ENCODE measurements around the gene RHOV. TPM values are rescaled to one million over a fixed set of nuclear protein-coding genes. Genes with fewer than 3 reads are reported as not detected.

RHOV gene
- total and polyA plus RNA-seq, 2 donors (not counting 1 experiment from before 2014, with no cell fraction given): not detected

DNA sequence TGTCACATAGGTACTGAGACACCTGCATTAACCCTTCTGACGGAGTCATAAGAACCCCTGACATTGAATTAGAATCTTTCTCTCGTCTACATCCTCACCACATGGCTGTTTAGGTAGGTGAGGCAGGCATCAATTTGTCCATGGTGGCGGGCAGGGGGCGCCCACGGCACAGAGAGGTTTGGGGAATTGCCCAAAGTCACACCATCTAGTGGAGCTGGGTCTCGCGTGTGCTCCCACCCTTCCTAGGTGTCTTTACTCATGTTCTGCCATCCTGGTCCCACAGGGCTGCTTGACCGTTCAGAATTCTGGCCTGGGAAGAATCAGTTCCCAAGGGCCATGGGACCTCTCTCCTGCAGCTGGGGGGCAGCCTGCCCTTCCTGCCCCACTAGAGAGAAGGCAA is 40.5 kb upstream of the RHOV start:
- Histone ChIP-seq H3K9ac (ENCODE audit: insufficient read depth, low read length) (no peak overlapping the region), H3K36me3 (ENCODE audit: control insufficient read depth, insufficient read depth, low read length) (no peaks in the 10 kb centered on the region), H3K4me3 (replicated peaks in 1 of 4; ENCODE audit: control extremely low read depth in 1 of 4, insufficient read depth in 1 of 4, low read depth in 3 of 4, low read length in 4 of 4) (no peak overlapping the region), H3K4me2 (ENCODE audit: extremely low read depth, insufficient read depth, low read length) (no peak overlapping the region), H4K20me1 (ENCODE audit: control insufficient read depth, extremely low read depth, insufficient read depth, low read length) (no peaks in the 10 kb centered on the region), H3K9me3 (ENCODE audit: control insufficient read depth, insufficient read depth, low read depth, low read length) (no peaks in the 10 kb centered on the region), H3K4me1 (ENCODE audit: control insufficient read depth, extremely low read depth, insufficient read depth, low read length) (no peaks in the 10 kb centered on the region), H3K27me3 (ENCODE audit: control insufficient read depth, insufficient read depth, low read length) (no peaks in the 10 kb centered on the region), H3K27ac (ENCODE audit: insufficient read depth, low read length) (no peak overlapping the region), H2AFZ (ENCODE audit: low read length) (no peak overlapping the region), H3K79me2 (ENCODE audit: control insufficient read depth, insufficient read depth, low read length) (no peaks in the 10 kb centered on the region)
- no peak for DNase-seq (ENCODE audit: low read depth in 2 of 2)
- TF ChIP-seq, protein P1, sequence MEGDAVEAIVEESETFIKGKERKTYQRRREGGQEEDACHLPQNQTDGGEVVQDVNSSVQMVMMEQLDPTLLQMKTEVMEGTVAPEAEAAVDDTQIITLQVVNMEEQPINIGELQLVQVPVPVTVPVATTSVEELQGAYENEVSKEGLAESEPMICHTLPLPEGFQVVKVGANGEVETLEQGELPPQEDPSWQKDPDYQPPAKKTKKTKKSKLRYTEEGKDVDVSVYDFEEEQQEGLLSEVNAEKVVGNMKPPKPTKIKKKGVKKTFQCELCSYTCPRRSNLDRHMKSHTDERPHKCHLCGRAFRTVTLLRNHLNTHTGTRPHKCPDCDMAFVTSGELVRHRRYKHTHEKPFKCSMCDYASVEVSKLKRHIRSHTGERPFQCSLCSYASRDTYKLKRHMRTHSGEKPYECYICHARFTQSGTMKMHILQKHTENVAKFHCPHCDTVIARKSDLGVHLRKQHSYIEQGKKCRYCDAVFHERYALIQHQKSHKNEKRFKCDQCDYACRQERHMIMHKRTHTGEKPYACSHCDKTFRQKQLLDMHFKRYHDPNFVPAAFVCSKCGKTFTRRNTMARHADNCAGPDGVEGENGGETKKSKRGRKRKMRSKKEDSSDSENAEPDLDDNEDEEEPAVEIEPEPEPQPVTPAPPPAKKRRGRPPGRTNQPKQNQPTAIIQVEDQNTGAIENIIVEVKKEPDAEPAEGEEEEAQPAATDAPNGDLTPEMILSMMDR (conservative IDR thresholded peaks at IDR 0.05 in 1 of 2, IDR thresholded peaks at IDR 0.05 in 1 of 2; ENCODE audit: low read depth in 1 of 2, low read length in 2 of 2): no peak
- TF ChIP-seq EZH2 (IDR thresholded peaks at IDR 0.05; ENCODE audit: low read length, missing control alignments): no peak

DNA sequence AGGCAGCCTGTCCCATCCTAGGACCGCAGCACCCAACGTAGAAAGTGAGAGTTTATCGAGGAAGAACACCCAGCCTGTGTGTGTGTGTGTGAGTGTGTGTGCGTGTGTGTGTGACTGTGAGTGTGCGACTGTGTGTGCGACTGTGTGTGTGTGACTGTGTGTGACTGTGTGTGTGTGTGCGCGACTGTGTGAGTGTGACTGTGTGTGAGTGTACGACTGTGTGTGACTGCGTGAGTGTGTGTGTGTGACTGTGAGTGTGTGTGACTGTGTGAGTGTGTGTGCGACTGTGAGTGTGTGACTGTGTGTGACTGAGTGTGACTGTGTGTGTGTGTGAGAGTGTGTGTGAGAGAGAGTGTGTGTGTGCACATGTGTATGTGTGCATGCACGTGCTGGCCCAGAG is 40.0 kb upstream of the RHOV start:
- no peak overlapping the region for H3K4me3 ChIP-seq (replicated peaks in 1 of 4; ENCODE audit: control extremely low read depth in 1 of 4, insufficient read depth in 1 of 4, low read depth in 3 of 4, low read length in 4 of 4)
- H3K27me3 ChIP-seq (ENCODE audit: control insufficient read depth, insufficient read depth, low read length): no peaks in the 10 kb centered on the region
- no peaks in the 10 kb centered on the region for H3K4me1 ChIP-seq (ENCODE audit: control insufficient read depth, extremely low read depth, insufficient read depth, low read length)
- H4K20me1 ChIP-seq (ENCODE audit: control insufficient read depth, extremely low read depth, insufficient read depth, low read length): no peaks in the 10 kb centered on the region
- H3K36me3 ChIP-seq (ENCODE audit: control insufficient read depth, insufficient read depth, low read length): no peaks in the 10 kb centered on the region
- no peak overlapping the region for H3K27ac ChIP-seq (ENCODE audit: insufficient read depth, low read length)
- H3K79me2 ChIP-seq (ENCODE audit: control insufficient read depth, insufficient read depth, low read length): no peaks in the 10 kb centered on the region
- H3K9me3 ChIP-seq (ENCODE audit: control insufficient read depth, insufficient read depth, low read depth, low read length): no peaks in the 10 kb centered on the region
- no peak for DNase-seq (ENCODE audit: low read depth in 2 of 2)
- no peak overlapping the region for H3K9ac ChIP-seq (ENCODE audit: insufficient read depth, low read length)
- no peak for TF ChIP-seq EZH2 (IDR thresholded peaks at IDR 0.05; ENCODE audit: low read length, missing control alignments)
- TF ChIP-seq, protein P1 (conservative IDR thresholded peaks at IDR 0.05 in 1 of 2, IDR thresholded peaks at IDR 0.05 in 1 of 2; ENCODE audit: low read depth in 1 of 2, low read length in 2 of 2): no peak
- H2AFZ ChIP-seq (ENCODE audit: low read length): no peak overlapping the region
- no peak overlapping the region for H3K4me2 ChIP-seq (ENCODE audit: extremely low read depth, insufficient read depth, low read length)

DNA sequence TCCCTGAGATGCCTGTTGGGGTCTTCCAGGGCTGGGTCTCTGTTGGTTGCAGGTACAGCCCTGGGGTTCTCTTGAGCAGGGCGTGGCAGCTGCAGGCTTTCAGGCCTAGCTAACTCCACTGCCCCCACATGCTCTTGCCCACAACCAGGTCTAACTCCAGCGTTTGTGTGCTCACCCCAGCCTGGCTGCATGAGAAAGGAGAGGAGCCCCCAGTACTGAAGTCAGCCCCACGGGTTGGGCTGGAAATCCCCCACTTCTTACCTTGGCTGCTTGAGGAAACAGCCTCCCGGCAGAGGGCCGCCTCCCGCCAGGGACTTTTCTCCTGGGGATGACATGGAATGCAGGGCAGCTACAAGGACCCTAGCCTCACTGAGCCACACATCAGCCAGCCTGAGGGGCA is 38.4 kb upstream of the RHOV start:
- DNase-seq (ENCODE audit: low read depth in 2 of 2): no peak

More for the DNA sequence above, 38.4 kb upstream of the RHOV start:
- Histone ChIP-seq H3K4me2 (ENCODE audit: extremely low read depth, insufficient read depth, low read length) (no peak overlapping the region), H4K20me1 (ENCODE audit: control insufficient read depth, extremely low read depth, insufficient read depth, low read length) (no peaks in the 10 kb centered on the region), H3K36me3 (ENCODE audit: control insufficient read depth, insufficient read depth, low read length) (no peaks in the 10 kb centered on the region), H2AFZ (ENCODE audit: low read length) (no peak overlapping the region), H3K9ac (ENCODE audit: insufficient read depth, low read length) (no peak overlapping the region), H3K27me3 (ENCODE audit: control insufficient read depth, insufficient read depth, low read length) (no peaks in the 10 kb centered on the region), H3K79me2 (ENCODE audit: control insufficient read depth, insufficient read depth, low read length) (no peaks in the 10 kb centered on the region), H3K9me3 (ENCODE audit: control insufficient read depth, insufficient read depth, low read depth, low read length) (no peaks in the 10 kb centered on the region), H3K27ac (ENCODE audit: insufficient read depth, low read length) (no peak overlapping the region), H3K4me1 (ENCODE audit: control insufficient read depth, extremely low read depth, insufficient read depth, low read length) (no peaks in the 10 kb centered on the region), H3K4me3 (replicated peaks in 1 of 4; ENCODE audit: control extremely low read depth in 1 of 4, insufficient read depth in 1 of 4, low read depth in 3 of 4, low read length in 4 of 4) (no peak overlapping the region)
- TF ChIP-seq, protein P1 (conservative IDR thresholded peaks at IDR 0.05 in 1 of 2, IDR thresholded peaks at IDR 0.05 in 1 of 2; ENCODE audit: low read depth in 1 of 2, low read length in 2 of 2): no peak
- TF ChIP-seq EZH2 (IDR thresholded peaks at IDR 0.05; ENCODE audit: low read length, missing control alignments): no peak

Data from fibroblast of lung (primary cell).